HG03469 (cell line): ENCODE data around the gene R3HDM1.
"Not testable (repeated sequence)": the region's sequence is repeated elsewhere in the genome, so short reads cannot be mapped to it uniquely, and the experiment has no call there.

Source experiments
- ATAC-seq: cut with Tn5 transposase; IDR thresholded peaks from one replicate; pipeline ENCODE4 v1.9.1; 2021; ENCODE audit warnings: mild to moderate bottlenecking, moderate library complexity, moderate number of reproducible peaks; ENCODE audit not compliant: unreplicated experiment

Gene R3HDM1

GRCh38 chr2:135701442-135701841 lies 170.2 kb downstream of the R3HDM1 start:
- no peak for ATAC-seq

GRCh38 chr2:135703300-135703699 lies 172.0 kb downstream of the R3HDM1 start:
- ATAC-seq = no peak

- ATAC-seq = not testable (repeated sequence)
These were observed 172.8 kb downstream of the R3HDM1 start for GRCh38 chr2:135704075-135704474.

GRCh38 chr2:135708159-135708558 lies 176.9 kb downstream of the R3HDM1 start:
- no peak for ATAC-seq

- ATAC-seq = no peak
These were observed 178.7 kb downstream of the R3HDM1 start for GRCh38 chr2:135709992-135710391.

- ATAC-seq = not testable (repeated sequence)
These were observed 183.8 kb downstream of the R3HDM1 start for GRCh38 chr2:135715086-135715485.

- no peak for ATAC-seq
These were observed 196.9 kb downstream of the R3HDM1 start for GRCh38 chr2:135728064-135728743.

- ATAC-seq = no peak
These were observed 201.3 kb downstream of the R3HDM1 start for GRCh38 chr2:135732561-135732960.

- no peak for ATAC-seq
These were observed 201.8 kb downstream of the R3HDM1 start for GRCh38 chr2:135733045-135733444.

- no peak for ATAC-seq
These were observed 205.3 kb downstream of the R3HDM1 start for GRCh38 chr2:135736546-135736945.

GRCh38 chr2:135740206-135740605 lies 208.9 kb downstream of the R3HDM1 start:
- ATAC-seq = no peak

- no peak for ATAC-seq
These were observed 209.7 kb downstream of the R3HDM1 start for GRCh38 chr2:135741043-135741394.

GRCh38 chr2:135741395-135742324 lies 210.4 kb downstream of the R3HDM1 start, which contains the start of gene UBXN4:
Gene UBXN4 (plus strand): TSS chr2:135741855. CDS start chr2:135741930, 75 bp downstream.
- peak; percentile 79 for ATAC-seq

- ATAC-seq = no peak
These were observed 211.1 kb downstream of the R3HDM1 start for GRCh38 chr2:135742325-135742757.

GRCh38 chr2:135743860-135744259 lies 212.6 kb downstream of the R3HDM1 start:
- no peak for ATAC-seq

- ATAC-seq = peak; percentile 22
These were observed 213.6 kb downstream of the R3HDM1 start for GRCh38 chr2:135744760-135745314.

- no peak for ATAC-seq
These were observed 214.3 kb downstream of the R3HDM1 start for GRCh38 chr2:135745545-135745944.

GRCh38 chr2:135755573-135755972 lies 224.3 kb downstream of the R3HDM1 start:
- no peak for ATAC-seq

GRCh38 chr2:135756692-135757091 lies 225.4 kb downstream of the R3HDM1 start:
- ATAC-seq = no peak

GRCh38 chr2:135762022-135762421 lies 230.7 kb downstream of the R3HDM1 start:
- no peak for ATAC-seq

GRCh38 chr2:135762530-135762929 lies 231.2 kb downstream of the R3HDM1 start:
- ATAC-seq = no peak

- ATAC-seq = no peak
These were observed 237.6 kb downstream of the R3HDM1 start for GRCh38 chr2:135768863-135769262.
